Right lobe of liver (tissue), 6 donors: ENCODE data around the gene AGBL3. TPM values are rescaled to one million over a fixed set of nuclear protein-coding genes. Genes with fewer than 3 reads are reported as not detected.
A peak's percentile ranks its signal among the peaks of the same experiment; 100 is the strongest.

Experiments used
- ATAC-seq, 4 donors: fragments of 200-7000 bp; cut with Tn5 transposase; one replicate each; pipeline ENCODE4 v1.9.1; 2020; ENCODE audit warnings: mild to moderate bottlenecking in 4 of 4, moderate library complexity in 4 of 4
- DNase-seq, 3 donors: peaks; one replicate each; pipeline ENCODE4 v3.0.0-alpha.2; 2020
- H3K27ac ChIP-seq, 3 donors: fragments of 200-600 bp; one replicate each; pipeline ENCODE4 v1.8.0; 2022
- H3K27me3 ChIP-seq, 2 donors: fragments of 200-600 bp; one replicate each; pipeline ENCODE4 v1.8.0; 2022
- H3K36me3 ChIP-seq, 4 donors: fragments of 200-600 bp; sonication (generic) in 1 of 4; one replicate each; pipeline versions ENCODE4 v1.5.1 to v1.8.0; 2017 to 2022; ENCODE audit warnings: control low read depth in 1 of 4
- H3K4me1 ChIP-seq, 4 donors: fragments of 200-600 bp; sonication (generic) in 1 of 4; one replicate each; pipeline versions ENCODE4 v1.5.1 to v1.8.0; 2017 to 2022; ENCODE audit warnings: control low read depth in 1 of 4
- H3K4me3 ChIP-seq, 3 donors: fragments of 200-600 bp; one replicate each; pipeline ENCODE4 v1.8.0; 2022
- H3K9me3 ChIP-seq, 4 donors: fragments of 200-600 bp; sonication (generic) in 1 of 4; one replicate each; pipeline versions ENCODE4 v1.5.1 to v1.8.0; 2017 to 2022; ENCODE audit warnings: control low read depth in 1 of 4
- POLR2A ChIP-seq: fragments of 450-650 bp; IDR thresholded peaks from one replicate; pipeline ENCODE4 v1.6.1; 2017; ENCODE audit warnings: antibody characterized with exemption, mild to moderate bottlenecking
- WGBS: methylation state at CpG from one replicate; pipeline ENCODE4 v1.1.6; 2018; ENCODE audit warnings: low coverage, low lambda C conversion rate; ENCODE audit not compliant: insufficient coverage; ENCODE audit errors: missing lambda C conversion rate; 5-methylcytosine and 5-hydroxymethylcytosine counted together
- intact Hi-C, 2 donors: fragments of 100-400 bp; cut with DNase I; formaldehyde crosslinking; loops; one replicate each; pipeline versions ENCODE4 v1.11.2 to v1.14.1; 2022
- total RNA-seq, 6 experiments: library from RNA; depleted of rRNA in 2 of 6; stranded (reverse); fragments of >200 nt in 2 of 6; fragmentation: NEBNext Ultra II Directional in 3 of 6; extraction: Animal tissue kit (Norgen Biotek cat#: 25700) in 3 of 6; gene quantifications; one replicate each; pipeline versions ENCODE4 v1.1.0 to v1.2.4, GENCODE V29; 2016 to 2023
- TF ChIP-seq, protein P1 (sequence below), 4 donors: fragments of 200-600 bp in 3 of 4; fragments of 450-650 bp in 1 of 4; IDR thresholded peaks; one replicate each; pipeline versions ENCODE4 v1.5.1 to v1.8.0; 2016 to 2022; ENCODE audit warnings: antibody characterized with exemption in 4 of 4, mild to moderate bottlenecking in 2 of 4
- donor health status: DM: no; HTN: yes; CAD: no.
- donor health status: DM: no; HTN: no; CAD: no.
- donor health status: DM: no; HTN: no; CAD: no.
- donor health status: DM: no; HTN: yes; CAD: no.
- donor health status: DM: no; HTN: yes; CAD: no.

Gene AGBL3
- total RNA-seq, 6 experiments from 2014 or later, result 1.2 to 3.5 (median 2.2) TPM

DNA sequence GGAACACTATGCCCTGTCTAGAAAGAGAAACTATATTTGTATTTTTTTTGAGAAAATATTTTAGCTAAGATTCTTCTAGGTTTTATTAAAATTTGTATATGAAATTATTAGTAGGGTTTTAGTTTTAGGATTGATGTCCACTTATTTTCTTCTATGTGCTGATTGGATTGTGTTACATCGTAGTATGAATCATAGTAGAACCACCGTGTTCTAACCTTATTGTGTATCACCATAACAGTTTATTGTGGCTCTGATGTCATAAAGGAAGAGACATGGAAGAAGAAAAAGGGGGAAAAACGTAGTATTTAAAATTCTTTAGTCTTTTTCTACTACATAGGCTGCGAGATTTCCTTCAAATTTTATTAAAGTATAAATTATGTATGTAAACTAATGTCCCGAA lies 1.9 kb downstream of the AGBL3 start:
- Histone ChIP-seq H3K27ac (no peak overlapping the region), H3K4me1 (peaks cover 0 to 23% (median 11%) of the 10 kb centered on the region in 4 donors)

DNA sequence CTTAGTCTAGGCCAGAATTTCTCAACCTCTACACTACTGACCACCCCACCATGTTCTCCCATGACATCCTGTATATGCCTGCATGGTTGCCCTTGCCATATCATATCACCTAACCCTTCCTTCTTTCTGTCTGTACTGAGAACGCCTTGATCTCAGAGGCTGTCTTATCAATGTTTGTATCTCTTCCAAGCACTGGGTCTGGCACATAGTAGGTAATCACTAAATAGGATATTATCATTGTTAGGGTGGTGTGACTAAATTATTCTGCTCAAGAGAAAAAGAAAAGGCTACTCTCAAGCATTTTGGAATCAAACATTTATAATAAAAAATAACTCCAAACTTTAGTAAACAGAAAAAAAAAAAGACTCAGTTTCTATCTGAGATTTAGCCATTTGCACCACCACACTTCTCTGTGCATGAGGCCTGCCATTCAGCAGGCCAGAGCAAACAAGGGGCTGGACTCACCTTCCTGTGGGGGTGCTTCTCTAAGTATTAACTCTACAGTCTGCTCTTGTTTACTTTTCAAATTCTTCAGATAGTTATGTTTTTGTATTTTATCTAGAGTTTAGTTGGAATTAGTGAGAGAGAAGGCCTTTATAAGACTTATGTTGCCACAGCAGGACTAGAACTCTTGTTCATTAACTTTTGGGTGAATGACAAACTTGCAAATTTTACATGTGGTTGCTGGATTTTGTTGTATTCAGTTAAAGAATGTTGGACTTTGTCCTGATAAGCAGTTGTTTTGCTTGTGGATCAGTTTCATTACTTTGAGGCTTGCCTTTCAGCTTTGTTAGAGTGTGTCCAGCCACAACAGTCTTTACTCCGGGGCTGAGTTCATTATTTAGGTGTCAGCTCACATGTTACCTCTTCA lies 5.4 kb downstream of the AGBL3 start:
- WGBS, result 48% methylated on average over 2 of the region's 2 CpGs
- Histone ChIP-seq H3K36me3 (no peaks in the 10 kb centered on the region), H3K9me3 (no peaks in the 10 kb centered on the region), H3K27ac (peak overlapping the region; percentile 49 to 77 (median 72)), H3K4me3 (no peak overlapping the region), H3K4me1 (peaks cover 0 to 39% (median 13%) of the 10 kb centered on the region in 4 donors), H3K27me3 (no peaks in the 10 kb centered on the region)
- intact Hi-C loops, result no loop called here
- no peak for DNase-seq
- no peak for TF ChIP-seq POLR2A
- TF ChIP-seq, protein P1, sequence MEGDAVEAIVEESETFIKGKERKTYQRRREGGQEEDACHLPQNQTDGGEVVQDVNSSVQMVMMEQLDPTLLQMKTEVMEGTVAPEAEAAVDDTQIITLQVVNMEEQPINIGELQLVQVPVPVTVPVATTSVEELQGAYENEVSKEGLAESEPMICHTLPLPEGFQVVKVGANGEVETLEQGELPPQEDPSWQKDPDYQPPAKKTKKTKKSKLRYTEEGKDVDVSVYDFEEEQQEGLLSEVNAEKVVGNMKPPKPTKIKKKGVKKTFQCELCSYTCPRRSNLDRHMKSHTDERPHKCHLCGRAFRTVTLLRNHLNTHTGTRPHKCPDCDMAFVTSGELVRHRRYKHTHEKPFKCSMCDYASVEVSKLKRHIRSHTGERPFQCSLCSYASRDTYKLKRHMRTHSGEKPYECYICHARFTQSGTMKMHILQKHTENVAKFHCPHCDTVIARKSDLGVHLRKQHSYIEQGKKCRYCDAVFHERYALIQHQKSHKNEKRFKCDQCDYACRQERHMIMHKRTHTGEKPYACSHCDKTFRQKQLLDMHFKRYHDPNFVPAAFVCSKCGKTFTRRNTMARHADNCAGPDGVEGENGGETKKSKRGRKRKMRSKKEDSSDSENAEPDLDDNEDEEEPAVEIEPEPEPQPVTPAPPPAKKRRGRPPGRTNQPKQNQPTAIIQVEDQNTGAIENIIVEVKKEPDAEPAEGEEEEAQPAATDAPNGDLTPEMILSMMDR (IDR thresholded peaks at IDR 0.05), result no peak
- peak; percentile 59 to 83 (median 74) for ATAC-seq

More for the DNA sequence above, 1.9 kb downstream of the AGBL3 start:
- no peak for ATAC-seq
- Histone ChIP-seq H3K27me3 (no peaks in the 10 kb centered on the region), H3K9me3 (no peaks in the 10 kb centered on the region), H3K36me3 (no peaks in the 10 kb centered on the region), H3K4me3 (no peak overlapping the region)
- no peak for DNase-seq
- 85% methylated on average over 5 of the region's 5 CpGs for WGBS
- no peak for TF ChIP-seq POLR2A
- TF ChIP-seq, protein P1 (IDR thresholded peaks at IDR 0.05), result no peak
- intact Hi-C loops, result no loop called here

DNA sequence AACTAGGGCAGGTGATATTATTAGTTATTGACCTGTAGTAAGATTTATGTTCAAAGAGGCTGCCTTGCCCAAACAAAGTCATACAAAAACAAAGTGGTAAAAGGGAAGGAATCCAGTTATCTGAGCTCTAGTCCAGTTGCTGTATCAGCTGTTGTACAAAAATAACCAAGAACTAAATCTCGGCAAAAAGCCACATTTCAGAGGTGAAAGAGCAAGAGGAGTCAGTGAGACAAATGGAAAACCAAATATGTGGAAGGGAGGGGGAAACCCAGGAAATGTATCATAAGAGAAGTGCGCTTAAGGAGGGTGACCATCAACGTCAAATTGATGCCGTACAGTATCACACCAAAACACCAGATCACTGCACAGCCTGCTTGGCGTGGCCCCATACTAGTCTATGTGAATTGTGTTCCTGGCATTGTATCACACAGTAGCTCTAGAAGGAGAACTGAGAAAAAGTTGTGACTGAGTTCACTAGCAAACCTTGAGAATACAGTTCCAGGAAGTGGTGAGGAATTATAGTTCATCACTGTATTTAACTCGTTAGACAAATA lies 6.4 kb downstream of the AGBL3 start:
- intact Hi-C loops, result no loop called here
- DNase-seq (no peak), ATAC-seq (peak; percentile 38 to 52 (median 44))
- Histone ChIP-seq H3K4me3 (no peak overlapping the region), H3K27ac (peak overlapping the region; percentile 49 to 77 (median 72)), H3K4me1 (peaks cover 0 to 49% (median 13%) of the 10 kb centered on the region in 4 donors), H3K36me3 (no peaks in the 10 kb centered on the region), H3K9me3 (no peaks in the 10 kb centered on the region), H3K27me3 (no peaks in the 10 kb centered on the region)
- no peak for TF ChIP-seq POLR2A
- TF ChIP-seq, protein P1 (IDR thresholded peaks at IDR 0.05), result no peak
- 33% methylated on average over 4 of the region's 6 CpGs for WGBS

DNA sequence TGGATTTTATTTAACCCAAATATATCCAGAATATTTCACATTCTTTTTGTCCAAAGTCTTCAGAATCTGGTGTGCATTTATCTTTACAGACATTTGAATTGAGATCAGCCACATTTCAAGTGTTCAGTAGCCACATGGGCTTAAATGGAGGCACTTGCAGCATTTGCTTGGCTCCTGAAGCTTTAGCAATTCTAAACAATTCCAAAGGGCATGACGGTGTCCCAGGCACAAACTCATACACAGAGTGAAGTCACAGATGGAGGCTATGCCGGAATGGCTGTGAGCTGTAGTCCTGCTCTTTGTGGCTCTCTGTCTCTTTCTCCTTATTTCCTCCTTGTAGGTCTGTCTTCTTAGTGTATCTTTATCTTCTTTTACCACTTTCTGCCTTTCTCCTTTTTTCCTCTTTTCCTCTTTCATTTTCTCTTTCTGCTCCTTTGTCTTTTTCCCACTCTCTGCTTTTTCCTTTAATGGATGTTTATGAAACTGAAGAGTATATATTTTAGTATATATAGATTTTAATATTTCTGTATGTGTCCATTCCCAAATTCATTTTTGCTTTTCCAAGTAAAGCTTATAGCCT lies 7.7 kb downstream of the AGBL3 start:
- Histone ChIP-seq H3K4me1 (peaks cover 0 to 54% (median 10%) of the 10 kb centered on the region in 4 donors), H3K36me3 (no peaks in the 10 kb centered on the region), H3K27ac (peak overlapping the region; percentile 49 to 77 (median 72)), H3K9me3 (no peaks in the 10 kb centered on the region), H3K4me3 (no peak overlapping the region), H3K27me3 (no peaks in the 10 kb centered on the region)
- peak; percentile 55 to 66 (median 58) for ATAC-seq
- DNase-seq, result peak in 2 of 3 donors; percentile 22 to 51
- peak; percentile 27 for TF ChIP-seq POLR2A
- TF ChIP-seq, protein P1 (IDR thresholded peaks at IDR 0.05), result no peak
- intact Hi-C loops, result no loop called here
- WGBS, result no CpG with 5 or more reads among the region's 2 CpGs
